WTC11 (cell line): ENCODE results near the gene CDS1. TPM values are rescaled to one million over a fixed set of nuclear protein-coding genes. Genes with fewer than 3 reads are reported as not detected.

Experiments
- CBFB ChIP-seq: sonication (generic); formaldehyde crosslinking; IDR thresholded peaks from 2 replicates; pipeline ENCODE4 v1.8.1; 2022; ENCODE audit warnings: mild to moderate bottlenecking, low read depth, missing genetic modification reagents
- CREB1 ChIP-seq: sonication (generic); formaldehyde crosslinking; IDR thresholded peaks from 2 replicates; pipeline ENCODE4 v1.8.0; 2023; ENCODE audit warnings: mild to moderate bottlenecking, missing genetic modification reagents
- ESRRA ChIP-seq: sonication (generic); formaldehyde crosslinking; IDR thresholded peaks from 2 replicates; pipeline ENCODE4 v1.8.1; 2022; ENCODE audit warnings: mild to moderate bottlenecking, missing genetic modification reagents, borderline replicate concordance
- ETV6 ChIP-seq: sonication (generic); formaldehyde crosslinking; IDR thresholded peaks from 2 replicates; pipeline ENCODE4 v1.8.1; 2022; ENCODE audit warnings: mild to moderate bottlenecking, missing genetic modification reagents
- GTF2I ChIP-seq: fragments of 250-450 bp; sonication (Bioruptor Pico); conservative IDR thresholded peaks from 2 replicates; pipeline ENCODE4 v1.4.0; 2021; ENCODE audit warnings: mild to moderate bottlenecking
- KAT7 ChIP-seq: sonication (generic); formaldehyde crosslinking; IDR thresholded peaks from 2 replicates; pipeline ENCODE4 v1.8.1; 2023; ENCODE audit warnings: missing genetic modification reagents, mild to moderate bottlenecking, borderline replicate concordance
- NFE2L1 ChIP-seq: sonication (generic); formaldehyde crosslinking; IDR thresholded peaks from 2 replicates; pipeline ENCODE4 v1.8.1; 2023; ENCODE audit warnings: missing genetic modification reagents
- NFYB ChIP-seq: sonication (generic); formaldehyde crosslinking; conservative IDR thresholded peaks from 2 replicates; pipeline ENCODE4 v1.8.0; 2022; ENCODE audit warnings: low read depth, missing genetic modification reagents
- NR1H2 ChIP-seq: sonication (generic); formaldehyde crosslinking; IDR thresholded peaks from 2 replicates; pipeline ENCODE4 v1.9.0; 2021; ENCODE audit warnings: mild to moderate bottlenecking, moderate library complexity, missing genetic modification reagents
- RELA ChIP-seq: sonication (generic); formaldehyde crosslinking; IDR thresholded peaks from 2 replicates; pipeline ENCODE4 v1.8.1; 2022; ENCODE audit warnings: missing genetic modification reagents, mild to moderate bottlenecking, borderline replicate concordance
- ZBTB21 ChIP-seq: sonication (generic); formaldehyde crosslinking; IDR thresholded peaks from 2 replicates; pipeline ENCODE4 v1.8.1; 2023; ENCODE audit warnings: mild to moderate bottlenecking, missing genetic modification reagents, borderline replicate concordance
- ZNF219 ChIP-seq: sonication (generic); formaldehyde crosslinking; IDR thresholded peaks from 2 replicates; pipeline ENCODE4 v1.8.0; 2023; ENCODE audit warnings: missing genetic modification reagents, mild to moderate bottlenecking, borderline replicate concordance
- ZNF317 ChIP-seq: sonication (generic); formaldehyde crosslinking; IDR thresholded peaks from 2 replicates; pipeline ENCODE4 v1.8.1; 2023; ENCODE audit warnings: low read depth, mild to moderate bottlenecking, moderate library complexity, missing genetic modification reagents, borderline replicate concordance
- ZNF416 ChIP-seq: fragments of 250-450 bp; sonication (Bioruptor Pico); IDR thresholded peaks from 2 replicates; pipeline ENCODE4 v1.9.0; 2021; ENCODE audit warnings: mild to moderate bottlenecking, inconsistent platforms
- total RNA-seq: library from RNA; stranded (reverse); gene quantifications from 3 replicates; pipeline ENCODE4 v1.2.3, GENCODE V29; 2021
- TF ChIP-seq, protein P1 (sequence below): sonication (generic); formaldehyde crosslinking; IDR thresholded peaks from 2 replicates; pipeline ENCODE4 v1.8.1; 2023; ENCODE audit warnings: mild to moderate bottlenecking, missing genetic modification reagents
- TF ChIP-seq, protein P2 (sequence below): sonication (generic); formaldehyde crosslinking; IDR thresholded peaks from 2 replicates; pipeline ENCODE4 v1.8.1; 2022; ENCODE audit warnings: low read depth, mild to moderate bottlenecking, moderate library complexity, missing genetic modification reagents, borderline replicate concordance
- TF ChIP-seq, protein P3 (sequence below): sonication (generic); formaldehyde crosslinking; IDR thresholded peaks from 2 replicates; pipeline ENCODE4 v1.8.0; 2023; ENCODE audit warnings: missing genetic modification reagents, mild to moderate bottlenecking, borderline replicate concordance
- TF ChIP-seq, protein P4 (sequence below): sonication (generic); formaldehyde crosslinking; conservative IDR thresholded peaks from 2 replicates; pipeline ENCODE4 v1.8.1; 2023; ENCODE audit warnings: mild to moderate bottlenecking, low read depth, missing genetic modification reagents, moderate library complexity
- TF ChIP-seq, protein P5 (sequence below): fragments of 250-450 bp; sonication (Bioruptor Pico); conservative IDR thresholded peaks from 2 replicates; pipeline ENCODE4 v1.9.0; 2021; ENCODE audit warnings: mild to moderate bottlenecking
- TF ChIP-seq, protein P6 (sequence below): sonication (generic); formaldehyde crosslinking; IDR thresholded peaks from 2 replicates; pipeline ENCODE4 v1.8.1; 2023; ENCODE audit warnings: mild to moderate bottlenecking, missing genetic modification reagents
- TF ChIP-seq, protein P7 (sequence below): fragments of 200-600 bp; IDR thresholded peaks from 2 replicates; pipeline ENCODE4 v1.8.0; 2022; ENCODE audit warnings: antibody characterized with exemption
- TF ChIP-seq, protein P8 (sequence below): sonication (generic); formaldehyde crosslinking; conservative IDR thresholded peaks from 2 replicates; pipeline ENCODE4 v1.8.1; 2022; ENCODE audit warnings: mild to moderate bottlenecking, missing genetic modification reagents

The CDS1 gene
- total RNA-seq, 1 experiment from 2014 or later, result 18.3 TPM

DNA sequence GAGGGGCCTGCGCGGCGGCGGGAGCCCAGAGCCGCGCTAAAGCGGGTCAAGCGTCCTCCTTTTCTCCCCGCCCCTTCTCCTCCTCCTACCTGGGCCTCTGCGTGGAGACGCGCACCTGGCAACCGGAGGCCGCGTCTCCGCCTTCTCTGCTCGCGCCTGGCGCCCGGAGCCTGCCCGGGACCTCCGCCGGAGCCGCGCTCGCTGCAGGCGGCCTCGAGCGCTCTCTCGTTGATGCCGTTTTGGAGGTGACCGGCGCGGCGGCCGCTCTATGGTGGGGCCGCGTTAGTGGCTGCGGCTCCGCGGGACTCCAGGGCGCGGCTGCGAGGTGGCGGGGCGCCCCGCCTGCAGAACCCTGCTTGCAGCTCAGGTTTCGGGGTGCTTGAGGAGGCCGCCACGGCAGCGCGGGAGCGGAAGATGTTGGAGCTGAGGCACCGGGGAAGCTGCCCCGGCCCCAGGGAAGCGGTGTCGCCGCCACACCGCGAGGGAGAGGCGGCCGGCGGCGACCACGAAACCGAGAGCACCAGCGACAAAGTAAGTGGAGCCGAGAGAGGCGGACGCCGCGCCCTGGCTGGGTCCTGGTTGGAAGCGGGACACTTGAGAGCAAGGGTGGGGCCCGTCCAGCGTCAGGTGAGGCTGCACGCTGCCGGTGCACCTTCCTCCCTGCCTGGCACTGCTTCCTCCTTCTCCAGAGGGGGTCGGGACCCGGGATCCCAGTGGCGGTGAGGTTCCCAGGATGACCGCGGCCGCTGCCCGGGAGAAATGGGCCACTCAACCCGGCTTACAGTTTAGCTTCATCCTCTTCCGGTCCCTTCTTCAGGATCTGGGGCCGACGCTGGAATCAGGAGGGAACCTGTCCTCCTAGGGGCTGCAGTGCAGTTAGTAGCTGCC is at the start of gene CDS1 (continued):
- TF ChIP-seq, protein P1, sequence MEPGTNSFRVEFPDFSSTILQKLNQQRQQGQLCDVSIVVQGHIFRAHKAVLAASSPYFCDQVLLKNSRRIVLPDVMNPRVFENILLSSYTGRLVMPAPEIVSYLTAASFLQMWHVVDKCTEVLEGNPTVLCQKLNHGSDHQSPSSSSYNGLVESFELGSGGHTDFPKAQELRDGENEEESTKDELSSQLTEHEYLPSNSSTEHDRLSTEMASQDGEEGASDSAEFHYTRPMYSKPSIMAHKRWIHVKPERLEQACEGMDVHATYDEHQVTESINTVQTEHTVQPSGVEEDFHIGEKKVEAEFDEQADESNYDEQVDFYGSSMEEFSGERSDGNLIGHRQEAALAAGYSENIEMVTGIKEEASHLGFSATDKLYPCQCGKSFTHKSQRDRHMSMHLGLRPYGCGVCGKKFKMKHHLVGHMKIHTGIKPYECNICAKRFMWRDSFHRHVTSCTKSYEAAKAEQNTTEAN (CRISPR knock-in tag), result peak; percentile 20; the same call in 1 of the 2 replicates
- no peak for TF ChIP-seq NFYB (CRISPR knock-in tag)
- TF ChIP-seq, protein P2, sequence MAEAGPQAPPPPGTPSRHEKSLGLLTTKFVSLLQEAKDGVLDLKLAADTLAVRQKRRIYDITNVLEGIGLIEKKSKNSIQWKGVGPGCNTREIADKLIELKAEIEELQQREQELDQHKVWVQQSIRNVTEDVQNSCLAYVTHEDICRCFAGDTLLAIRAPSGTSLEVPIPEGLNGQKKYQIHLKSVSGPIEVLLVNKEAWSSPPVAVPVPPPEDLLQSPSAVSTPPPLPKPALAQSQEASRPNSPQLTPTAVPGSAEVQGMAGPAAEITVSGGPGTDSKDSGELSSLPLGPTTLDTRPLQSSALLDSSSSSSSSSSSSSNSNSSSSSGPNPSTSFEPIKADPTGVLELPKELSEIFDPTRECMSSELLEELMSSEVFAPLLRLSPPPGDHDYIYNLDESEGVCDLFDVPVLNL, result no peak
- TF ChIP-seq, protein P3, sequence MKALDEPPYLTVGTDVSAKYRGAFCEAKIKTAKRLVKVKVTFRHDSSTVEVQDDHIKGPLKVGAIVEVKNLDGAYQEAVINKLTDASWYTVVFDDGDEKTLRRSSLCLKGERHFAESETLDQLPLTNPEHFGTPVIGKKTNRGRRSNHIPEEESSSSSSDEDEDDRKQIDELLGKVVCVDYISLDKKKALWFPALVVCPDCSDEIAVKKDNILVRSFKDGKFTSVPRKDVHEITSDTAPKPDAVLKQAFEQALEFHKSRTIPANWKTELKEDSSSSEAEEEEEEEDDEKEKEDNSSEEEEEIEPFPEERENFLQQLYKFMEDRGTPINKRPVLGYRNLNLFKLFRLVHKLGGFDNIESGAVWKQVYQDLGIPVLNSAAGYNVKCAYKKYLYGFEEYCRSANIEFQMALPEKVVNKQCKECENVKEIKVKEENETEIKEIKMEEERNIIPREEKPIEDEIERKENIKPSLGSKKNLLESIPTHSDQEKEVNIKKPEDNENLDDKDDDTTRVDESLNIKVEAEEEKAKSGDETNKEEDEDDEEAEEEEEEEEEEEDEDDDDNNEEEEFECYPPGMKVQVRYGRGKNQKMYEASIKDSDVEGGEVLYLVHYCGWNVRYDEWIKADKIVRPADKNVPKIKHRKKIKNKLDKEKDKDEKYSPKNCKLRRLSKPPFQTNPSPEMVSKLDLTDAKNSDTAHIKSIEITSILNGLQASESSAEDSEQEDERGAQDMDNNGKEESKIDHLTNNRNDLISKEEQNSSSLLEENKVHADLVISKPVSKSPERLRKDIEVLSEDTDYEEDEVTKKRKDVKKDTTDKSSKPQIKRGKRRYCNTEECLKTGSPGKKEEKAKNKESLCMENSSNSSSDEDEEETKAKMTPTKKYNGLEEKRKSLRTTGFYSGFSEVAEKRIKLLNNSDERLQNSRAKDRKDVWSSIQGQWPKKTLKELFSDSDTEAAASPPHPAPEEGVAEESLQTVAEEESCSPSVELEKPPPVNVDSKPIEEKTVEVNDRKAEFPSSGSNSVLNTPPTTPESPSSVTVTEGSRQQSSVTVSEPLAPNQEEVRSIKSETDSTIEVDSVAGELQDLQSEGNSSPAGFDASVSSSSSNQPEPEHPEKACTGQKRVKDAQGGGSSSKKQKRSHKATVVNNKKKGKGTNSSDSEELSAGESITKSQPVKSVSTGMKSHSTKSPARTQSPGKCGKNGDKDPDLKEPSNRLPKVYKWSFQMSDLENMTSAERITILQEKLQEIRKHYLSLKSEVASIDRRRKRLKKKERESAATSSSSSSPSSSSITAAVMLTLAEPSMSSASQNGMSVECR (CRISPR knock-in tag), result no peak
- TF ChIP-seq ETV6, result 0 out of 2 replicates have a peak, but pooled peaks have one; percentile 22
- TF ChIP-seq NR1H2, result no peak
- TF ChIP-seq, protein P4, sequence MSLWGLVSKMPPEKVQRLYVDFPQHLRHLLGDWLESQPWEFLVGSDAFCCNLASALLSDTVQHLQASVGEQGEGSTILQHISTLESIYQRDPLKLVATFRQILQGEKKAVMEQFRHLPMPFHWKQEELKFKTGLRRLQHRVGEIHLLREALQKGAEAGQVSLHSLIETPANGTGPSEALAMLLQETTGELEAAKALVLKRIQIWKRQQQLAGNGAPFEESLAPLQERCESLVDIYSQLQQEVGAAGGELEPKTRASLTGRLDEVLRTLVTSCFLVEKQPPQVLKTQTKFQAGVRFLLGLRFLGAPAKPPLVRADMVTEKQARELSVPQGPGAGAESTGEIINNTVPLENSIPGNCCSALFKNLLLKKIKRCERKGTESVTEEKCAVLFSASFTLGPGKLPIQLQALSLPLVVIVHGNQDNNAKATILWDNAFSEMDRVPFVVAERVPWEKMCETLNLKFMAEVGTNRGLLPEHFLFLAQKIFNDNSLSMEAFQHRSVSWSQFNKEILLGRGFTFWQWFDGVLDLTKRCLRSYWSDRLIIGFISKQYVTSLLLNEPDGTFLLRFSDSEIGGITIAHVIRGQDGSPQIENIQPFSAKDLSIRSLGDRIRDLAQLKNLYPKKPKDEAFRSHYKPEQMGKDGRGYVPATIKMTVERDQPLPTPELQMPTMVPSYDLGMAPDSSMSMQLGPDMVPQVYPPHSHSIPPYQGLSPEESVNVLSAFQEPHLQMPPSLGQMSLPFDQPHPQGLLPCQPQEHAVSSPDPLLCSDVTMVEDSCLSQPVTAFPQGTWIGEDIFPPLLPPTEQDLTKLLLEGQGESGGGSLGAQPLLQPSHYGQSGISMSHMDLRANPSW (CRISPR knock-in tag), result no peak
- TF ChIP-seq, protein P5, sequence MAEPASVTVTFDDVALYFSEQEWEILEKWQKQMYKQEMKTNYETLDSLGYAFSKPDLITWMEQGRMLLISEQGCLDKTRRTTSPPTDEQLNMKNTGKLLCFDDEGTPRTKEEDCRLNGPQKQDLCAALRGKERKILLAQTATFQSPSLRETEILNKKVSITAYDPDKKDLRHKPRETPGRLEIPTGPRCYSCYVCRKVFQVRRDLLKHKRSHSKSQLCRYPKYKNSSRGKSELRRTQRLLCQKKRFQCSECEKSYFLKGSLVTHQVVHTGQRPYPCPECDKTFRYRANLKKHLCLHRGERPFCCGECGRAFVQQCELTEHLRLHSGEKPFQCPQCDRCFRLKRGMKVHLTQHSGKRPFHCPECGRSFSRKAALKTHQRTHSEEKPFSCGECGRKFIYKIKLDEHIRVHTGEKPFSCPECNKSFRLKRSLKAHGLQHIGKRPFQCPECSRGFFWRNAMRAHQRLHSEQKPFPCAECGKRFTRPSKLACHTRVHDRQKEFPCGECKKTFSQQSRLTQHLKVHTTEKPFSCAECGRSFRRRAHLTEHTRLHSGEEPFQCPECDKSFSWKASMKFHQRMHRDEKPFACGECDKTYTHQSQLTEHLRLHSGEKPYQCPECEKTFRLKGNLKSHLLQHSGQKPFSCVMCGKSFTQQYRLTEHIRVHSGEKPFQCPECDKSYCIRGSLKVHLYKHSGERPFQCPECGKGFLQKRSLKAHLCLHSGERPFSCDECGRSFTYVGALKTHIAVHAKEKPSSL (CRISPR knock-in tag), result no peak
- TF ChIP-seq ZNF416 (CRISPR knock-in tag), result no peak
- TF ChIP-seq ZNF219 (CRISPR knock-in tag), result no peak
- TF ChIP-seq, protein P6, sequence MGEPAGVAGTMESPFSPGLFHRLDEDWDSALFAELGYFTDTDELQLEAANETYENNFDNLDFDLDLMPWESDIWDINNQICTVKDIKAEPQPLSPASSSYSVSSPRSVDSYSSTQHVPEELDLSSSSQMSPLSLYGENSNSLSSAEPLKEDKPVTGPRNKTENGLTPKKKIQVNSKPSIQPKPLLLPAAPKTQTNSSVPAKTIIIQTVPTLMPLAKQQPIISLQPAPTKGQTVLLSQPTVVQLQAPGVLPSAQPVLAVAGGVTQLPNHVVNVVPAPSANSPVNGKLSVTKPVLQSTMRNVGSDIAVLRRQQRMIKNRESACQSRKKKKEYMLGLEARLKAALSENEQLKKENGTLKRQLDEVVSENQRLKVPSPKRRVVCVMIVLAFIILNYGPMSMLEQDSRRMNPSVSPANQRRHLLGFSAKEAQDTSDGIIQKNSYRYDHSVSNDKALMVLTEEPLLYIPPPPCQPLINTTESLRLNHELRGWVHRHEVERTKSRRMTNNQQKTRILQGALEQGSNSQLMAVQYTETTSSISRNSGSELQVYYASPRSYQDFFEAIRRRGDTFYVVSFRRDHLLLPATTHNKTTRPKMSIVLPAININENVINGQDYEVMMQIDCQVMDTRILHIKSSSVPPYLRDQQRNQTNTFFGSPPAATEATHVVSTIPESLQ (CRISPR knock-in tag), result no peak
- TF ChIP-seq, protein P7, sequence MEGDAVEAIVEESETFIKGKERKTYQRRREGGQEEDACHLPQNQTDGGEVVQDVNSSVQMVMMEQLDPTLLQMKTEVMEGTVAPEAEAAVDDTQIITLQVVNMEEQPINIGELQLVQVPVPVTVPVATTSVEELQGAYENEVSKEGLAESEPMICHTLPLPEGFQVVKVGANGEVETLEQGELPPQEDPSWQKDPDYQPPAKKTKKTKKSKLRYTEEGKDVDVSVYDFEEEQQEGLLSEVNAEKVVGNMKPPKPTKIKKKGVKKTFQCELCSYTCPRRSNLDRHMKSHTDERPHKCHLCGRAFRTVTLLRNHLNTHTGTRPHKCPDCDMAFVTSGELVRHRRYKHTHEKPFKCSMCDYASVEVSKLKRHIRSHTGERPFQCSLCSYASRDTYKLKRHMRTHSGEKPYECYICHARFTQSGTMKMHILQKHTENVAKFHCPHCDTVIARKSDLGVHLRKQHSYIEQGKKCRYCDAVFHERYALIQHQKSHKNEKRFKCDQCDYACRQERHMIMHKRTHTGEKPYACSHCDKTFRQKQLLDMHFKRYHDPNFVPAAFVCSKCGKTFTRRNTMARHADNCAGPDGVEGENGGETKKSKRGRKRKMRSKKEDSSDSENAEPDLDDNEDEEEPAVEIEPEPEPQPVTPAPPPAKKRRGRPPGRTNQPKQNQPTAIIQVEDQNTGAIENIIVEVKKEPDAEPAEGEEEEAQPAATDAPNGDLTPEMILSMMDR, result no peak
- TF ChIP-seq GTF2I (CRISPR knock-in tag), result no peak
- no peak for TF ChIP-seq NFE2L1 (CRISPR knock-in tag)
- TF ChIP-seq RELA (CRISPR knock-in tag), result no peak
- no peak for TF ChIP-seq KAT7 (CRISPR knock-in tag)
- TF ChIP-seq CREB1 (CRISPR knock-in tag), result no peak
- TF ChIP-seq, protein P8, sequence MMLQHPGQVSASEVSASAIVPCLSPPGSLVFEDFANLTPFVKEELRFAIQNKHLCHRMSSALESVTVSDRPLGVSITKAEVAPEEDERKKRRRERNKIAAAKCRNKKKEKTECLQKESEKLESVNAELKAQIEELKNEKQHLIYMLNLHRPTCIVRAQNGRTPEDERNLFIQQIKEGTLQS (CRISPR knock-in tag), result no peak
- TF ChIP-seq ZBTB21 (CRISPR knock-in tag), result no peak
- no peak for TF ChIP-seq CBFB
- TF ChIP-seq ZNF317 (CRISPR knock-in tag), result no peak
- no peak for TF ChIP-seq ESRRA (CRISPR knock-in tag)
